ENCODE results near the gene ZNF281.
"Not testable (repeated sequence)": the region's sequence is repeated elsewhere in the genome, so short reads cannot be mapped to it uniquely, and the experiment has no call there.

Gene ZNF281

GRCh38 chr1:200438911-200439310 lies 29.1 kb upstream of the ZNF281 start:
- DNase-seq (ENCODE audit: low read depth in 2 of 2): peak in 1 of 2 donors; percentile 64
- TF ChIP-seq, protein P1, sequence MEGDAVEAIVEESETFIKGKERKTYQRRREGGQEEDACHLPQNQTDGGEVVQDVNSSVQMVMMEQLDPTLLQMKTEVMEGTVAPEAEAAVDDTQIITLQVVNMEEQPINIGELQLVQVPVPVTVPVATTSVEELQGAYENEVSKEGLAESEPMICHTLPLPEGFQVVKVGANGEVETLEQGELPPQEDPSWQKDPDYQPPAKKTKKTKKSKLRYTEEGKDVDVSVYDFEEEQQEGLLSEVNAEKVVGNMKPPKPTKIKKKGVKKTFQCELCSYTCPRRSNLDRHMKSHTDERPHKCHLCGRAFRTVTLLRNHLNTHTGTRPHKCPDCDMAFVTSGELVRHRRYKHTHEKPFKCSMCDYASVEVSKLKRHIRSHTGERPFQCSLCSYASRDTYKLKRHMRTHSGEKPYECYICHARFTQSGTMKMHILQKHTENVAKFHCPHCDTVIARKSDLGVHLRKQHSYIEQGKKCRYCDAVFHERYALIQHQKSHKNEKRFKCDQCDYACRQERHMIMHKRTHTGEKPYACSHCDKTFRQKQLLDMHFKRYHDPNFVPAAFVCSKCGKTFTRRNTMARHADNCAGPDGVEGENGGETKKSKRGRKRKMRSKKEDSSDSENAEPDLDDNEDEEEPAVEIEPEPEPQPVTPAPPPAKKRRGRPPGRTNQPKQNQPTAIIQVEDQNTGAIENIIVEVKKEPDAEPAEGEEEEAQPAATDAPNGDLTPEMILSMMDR (IDR thresholded peaks at IDR 0.05; ENCODE audit: low read depth, low read length): no peak
- no peak overlapping the region for H3K4me3 ChIP-seq (replicated peaks in 1 of 2; ENCODE audit: low read depth in 2 of 2, low read length in 2 of 2)

DNA sequence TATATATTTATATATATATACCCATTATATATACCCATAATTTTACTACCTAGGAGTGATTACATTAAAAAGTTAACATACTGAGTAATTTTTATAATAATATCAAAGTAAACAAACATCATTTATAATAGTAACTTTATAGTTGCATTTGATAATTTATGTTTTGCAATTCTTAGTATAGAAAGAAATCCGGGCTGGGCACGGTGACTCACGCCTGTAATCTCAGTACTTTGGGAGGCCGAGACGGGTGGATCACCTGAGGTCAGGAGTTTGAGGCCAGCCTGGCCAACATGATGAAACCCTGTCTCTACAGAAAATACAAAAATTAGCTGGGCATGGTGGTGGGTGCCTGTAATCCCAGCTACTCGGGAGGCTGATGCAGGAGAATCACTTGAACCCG lies 28.6 kb upstream of the ZNF281 start:
- H3K4me3 ChIP-seq (replicated peaks in 1 of 2; ENCODE audit: low read depth in 2 of 2, low read length in 2 of 2): not testable (repeated sequence)
- DNase-seq (ENCODE audit: low read depth in 2 of 2): peak in 1 of 2 donors; percentile 46

- TF ChIP-seq, protein P1 (IDR thresholded peaks at IDR 0.05; ENCODE audit: low read depth, low read length): no peak
- DNase-seq (ENCODE audit: low read depth in 2 of 2): no peak
- H3K4me3 ChIP-seq (replicated peaks in 1 of 2; ENCODE audit: low read depth in 2 of 2, low read length in 2 of 2): no peak overlapping the region
These were observed 27.8 kb upstream of the ZNF281 start for GRCh38 chr1:200437556-200438203.

DNA sequence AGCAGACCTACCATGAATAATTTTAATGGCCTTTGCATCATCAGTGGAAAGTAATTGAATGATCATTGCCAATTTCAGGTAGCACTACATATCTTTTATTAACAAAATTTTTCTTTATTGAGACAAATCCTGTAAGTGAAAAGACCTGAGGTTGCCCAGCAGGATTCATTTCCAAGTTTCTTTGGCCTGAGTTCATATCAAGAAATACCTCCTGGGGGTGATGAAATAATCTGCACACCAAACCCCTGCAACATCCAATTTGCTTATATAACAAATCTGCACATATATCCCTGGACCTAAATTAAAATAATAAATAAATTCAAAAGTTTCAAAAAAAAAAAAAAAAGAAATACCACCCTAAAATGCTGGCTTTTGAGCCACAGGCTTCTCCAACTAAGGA lies 27.3 kb upstream of the ZNF281 start:
- no peak overlapping the region for H3K4me3 ChIP-seq (replicated peaks in 1 of 2; ENCODE audit: low read depth in 2 of 2, low read length in 2 of 2)
- no peak for DNase-seq (ENCODE audit: low read depth in 2 of 2)
- TF ChIP-seq, protein P1 (IDR thresholded peaks at IDR 0.05; ENCODE audit: low read depth, low read length): no peak

GRCh38 chr1:200436436-200436835 lies 26.6 kb upstream of the ZNF281 start:
- no peak overlapping the region for H3K4me3 ChIP-seq (replicated peaks in 1 of 2; ENCODE audit: low read depth in 2 of 2, low read length in 2 of 2)
- no peak for DNase-seq (ENCODE audit: low read depth in 2 of 2)
- TF ChIP-seq, protein P1 (IDR thresholded peaks at IDR 0.05; ENCODE audit: low read depth, low read length): no peak

DNA sequence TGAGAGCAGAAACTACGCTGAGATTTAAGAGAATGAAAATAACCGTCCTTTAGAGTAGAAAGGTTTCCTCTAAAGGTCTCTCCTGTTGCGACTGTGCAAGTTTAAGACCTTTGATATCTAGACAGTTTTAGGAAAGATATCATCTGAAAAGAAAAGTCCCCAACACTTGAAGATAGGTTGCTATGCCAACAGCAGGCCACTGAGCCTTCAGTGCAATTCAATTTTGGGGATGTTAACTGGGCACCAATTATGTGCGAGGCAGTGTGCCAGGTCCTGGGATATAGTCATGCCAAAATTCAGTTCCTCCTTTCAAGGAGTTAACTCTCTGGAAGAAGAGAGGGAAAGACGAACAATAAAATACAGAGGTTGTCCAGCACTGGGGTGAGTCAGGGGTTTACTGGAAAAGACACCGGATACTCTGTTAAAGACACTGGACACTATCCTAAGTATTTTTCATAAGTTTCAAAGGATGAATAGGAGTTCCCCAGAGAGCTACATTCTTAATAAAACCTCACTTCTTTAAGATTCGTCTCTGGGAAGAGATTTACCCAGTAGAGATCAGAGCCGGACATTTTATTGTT lies 25.5 kb upstream of the ZNF281 start:
- no peak overlapping the region for H3K4me3 ChIP-seq (replicated peaks in 1 of 2; ENCODE audit: low read depth in 2 of 2, low read length in 2 of 2)
- peak; percentile 30 to 43 for DNase-seq (ENCODE audit: low read depth in 2 of 2)
- TF ChIP-seq, protein P1 (IDR thresholded peaks at IDR 0.05; ENCODE audit: low read depth, low read length): no peak

DNA sequence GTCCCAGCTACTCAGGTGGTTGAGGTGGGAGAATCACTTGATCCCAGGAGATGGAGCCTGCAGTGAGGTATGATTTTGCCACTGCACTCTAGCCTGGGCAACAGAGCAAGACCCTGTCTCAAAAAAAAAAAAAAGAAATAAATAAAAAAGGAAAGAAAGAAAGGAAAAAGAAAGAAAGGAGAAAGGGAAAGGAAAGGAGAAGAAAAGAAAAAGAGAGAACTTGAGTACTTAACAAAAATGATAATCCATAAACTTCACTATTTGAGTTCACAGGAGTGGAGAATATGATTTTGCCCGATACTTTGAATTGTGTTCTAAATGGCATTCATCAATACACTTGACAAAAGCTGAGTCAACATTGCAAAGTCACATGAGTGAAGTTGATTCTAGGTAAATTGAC lies 23.8 kb upstream of the ZNF281 start:
- H3K4me3 ChIP-seq (replicated peaks in 1 of 2; ENCODE audit: low read depth in 2 of 2, low read length in 2 of 2): no peak overlapping the region
- TF ChIP-seq, protein P1 (IDR thresholded peaks at IDR 0.05; ENCODE audit: low read depth, low read length): no peak
- DNase-seq (ENCODE audit: low read depth in 2 of 2): no peak
